GM18868 (cell line): ENCODE data around the gene SLC1A4.
"Not testable (repeated sequence)": the region's sequence is repeated elsewhere in the genome, so short reads cannot be mapped to it uniquely, and the experiment has no call there.

Experiments
- ATAC-seq: cut with Tn5 transposase; IDR thresholded peaks from one replicate; pipeline ENCODE4 v1.9.1; 2021; ENCODE audit warnings: mild to moderate bottlenecking, moderate library complexity; ENCODE audit not compliant: unreplicated experiment

SLC1A4 gene

DNA sequence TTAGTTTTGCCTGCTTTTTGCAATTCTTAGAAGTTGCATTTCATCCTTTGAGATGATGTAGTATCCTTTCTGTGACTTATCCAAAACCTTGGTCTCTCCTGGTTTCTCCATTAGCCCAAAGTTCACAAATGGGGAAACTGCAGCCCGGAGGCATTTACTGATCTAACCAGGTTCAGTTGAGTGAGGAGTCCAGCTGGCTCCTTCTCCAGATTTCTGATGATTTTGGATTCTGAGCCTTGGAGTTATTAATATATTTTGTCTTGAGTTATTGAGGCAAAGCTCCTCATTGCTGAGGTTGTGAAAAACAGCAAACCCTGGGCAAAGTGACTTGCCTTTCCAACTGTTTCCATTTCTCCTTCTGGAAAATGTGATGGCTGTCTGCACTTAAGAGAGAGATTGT lies 1.7 kb downstream of the SLC1A4 start:
- no peak for ATAC-seq

- no peak for ATAC-seq
These were observed 3.0 kb downstream of the SLC1A4 start for GRCh38 chr2:64992218-64992617.

GRCh38 chr2:64992990-64993389 lies 3.8 kb downstream of the SLC1A4 start:
- no peak for ATAC-seq

DNA sequence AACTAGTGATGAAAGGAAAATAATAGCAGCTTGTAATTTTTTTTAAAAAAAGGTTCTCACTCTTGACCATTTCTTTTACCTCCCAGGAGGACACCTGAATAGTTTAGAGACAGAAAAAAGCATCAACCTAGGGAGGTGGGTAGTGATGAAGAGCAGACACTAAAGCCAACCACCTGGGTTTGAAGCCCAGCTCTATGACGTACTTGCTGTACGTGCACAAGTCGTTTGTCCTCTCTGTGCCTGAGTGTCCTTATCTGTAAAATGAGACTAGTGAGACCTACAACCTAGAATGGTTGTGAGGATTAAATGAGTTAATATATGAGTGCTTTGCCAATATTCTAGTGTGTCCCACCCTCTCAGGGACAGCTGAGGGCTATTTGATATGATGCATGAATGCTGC lies 5.8 kb downstream of the SLC1A4 start:
- ATAC-seq, result no peak

- ATAC-seq, result no peak
These were observed 7.7 kb downstream of the SLC1A4 start for GRCh38 chr2:64996871-64997307.

DNA sequence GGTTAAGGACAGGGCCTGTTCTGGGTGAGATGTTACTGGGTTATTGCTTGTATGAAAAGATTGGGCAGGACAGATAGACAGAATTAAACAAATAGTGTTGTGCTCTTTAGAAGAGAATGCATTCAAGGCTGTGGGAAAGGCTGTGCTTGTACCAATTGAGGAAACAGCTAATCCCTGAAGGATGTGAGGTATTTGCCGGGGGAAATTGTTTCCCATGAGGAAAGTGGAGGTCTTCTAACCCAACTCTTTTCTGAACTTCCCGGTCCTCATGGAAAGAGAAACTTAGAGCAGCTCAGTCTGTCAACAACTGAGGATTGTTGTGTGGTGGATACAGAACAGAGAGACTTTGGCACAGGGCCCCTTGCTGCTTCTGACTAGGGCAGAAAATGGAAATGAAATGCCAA lies 9.5 kb downstream of the SLC1A4 start:
- no peak for ATAC-seq

GRCh38 chr2:64999754-65000153 lies 10.6 kb downstream of the SLC1A4 start:
- no peak for ATAC-seq

DNA sequence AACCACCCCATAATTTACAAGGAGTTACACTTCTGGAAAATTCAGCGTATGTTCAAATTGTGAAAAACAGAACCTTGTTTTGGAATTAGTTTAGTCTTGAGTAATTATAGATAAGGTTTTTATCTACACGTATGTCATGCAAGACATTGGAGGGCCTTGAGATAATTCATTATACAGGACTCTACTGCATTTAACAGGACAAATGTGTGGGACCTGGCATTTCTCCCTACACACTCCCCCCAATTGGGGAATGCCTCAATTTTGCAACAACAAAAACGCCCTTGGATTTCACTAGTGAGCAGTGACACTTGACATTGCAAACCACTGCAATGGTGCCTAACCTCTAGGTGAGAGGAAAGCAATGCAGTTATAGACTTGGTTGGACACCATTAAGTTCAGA lies 11.4 kb downstream of the SLC1A4 start:
- no peak for ATAC-seq

- no peak for ATAC-seq
These were observed 13.8 kb downstream of the SLC1A4 start for GRCh38 chr2:65003037-65003436.

DNA sequence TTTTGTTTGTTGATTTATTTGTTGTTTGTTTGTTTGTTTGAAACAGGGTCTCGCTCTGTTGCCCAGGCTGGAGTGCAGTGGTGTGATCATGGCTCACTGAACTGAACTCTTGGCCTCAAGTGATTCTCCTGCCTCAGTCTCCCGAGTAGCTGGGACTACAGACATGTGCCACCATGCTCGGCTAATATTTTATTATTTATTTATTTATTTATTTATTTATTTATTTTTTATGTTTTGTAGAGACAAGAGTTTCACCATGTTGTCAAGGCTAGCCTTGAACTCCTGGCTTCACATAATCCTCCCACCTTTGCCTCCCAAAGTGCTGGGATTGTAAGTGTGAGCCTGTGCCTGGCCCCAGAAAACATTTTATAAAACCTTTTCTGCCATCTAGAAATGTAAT lies 15.0 kb downstream of the SLC1A4 start:
- not testable (repeated sequence) for ATAC-seq

- no peak for ATAC-seq
These were observed 24.6 kb downstream of the SLC1A4 start for GRCh38 chr2:65013776-65014175.

DNA sequence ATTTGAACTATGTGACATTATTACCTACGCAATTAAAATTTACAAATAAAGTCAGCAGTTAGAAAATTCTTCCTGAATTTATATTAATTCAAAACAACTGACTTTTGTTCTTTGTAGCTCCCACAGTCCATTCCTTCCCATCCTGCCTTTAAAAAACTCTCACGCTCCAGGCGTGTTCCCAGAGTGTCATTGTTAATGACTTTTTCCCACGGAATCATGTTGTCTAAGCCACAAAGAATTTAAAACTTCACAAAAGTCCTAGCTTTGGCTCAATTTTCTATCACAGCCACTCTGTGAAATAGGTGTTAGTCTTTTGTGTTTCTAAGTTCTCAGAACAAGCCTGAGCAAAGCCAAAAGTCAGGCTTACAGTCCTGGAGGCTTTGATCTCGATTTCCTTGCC lies 26.5 kb downstream of the SLC1A4 start:
- no peak for ATAC-seq

- ATAC-seq, result no peak
These were observed 27.6 kb downstream of the SLC1A4 start for GRCh38 chr2:65016789-65017188.

- no peak for ATAC-seq
These were observed 28.1 kb downstream of the SLC1A4 start for GRCh38 chr2:65017335-65017734.

DNA sequence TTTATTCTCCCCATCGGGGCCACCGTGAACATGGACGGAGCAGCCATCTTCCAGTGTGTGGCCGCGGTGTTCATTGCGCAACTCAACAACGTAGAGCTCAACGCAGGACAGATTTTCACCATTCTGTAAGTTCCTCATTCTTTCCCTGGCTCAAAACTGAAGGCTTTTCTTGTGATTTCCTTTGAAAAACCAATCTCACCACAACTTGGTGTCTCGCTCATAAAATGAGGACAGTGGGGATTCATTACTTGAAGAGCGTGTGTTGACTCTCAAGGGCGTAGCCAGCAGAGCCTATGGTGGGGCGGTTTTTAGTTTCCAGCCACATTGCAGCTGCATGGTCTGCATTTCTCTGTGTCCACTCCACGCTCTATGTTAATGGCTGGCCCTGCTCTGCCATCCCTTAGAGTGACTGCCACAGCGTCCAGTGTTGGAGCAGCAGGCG lies 29.0 kb downstream of the SLC1A4 start:
- ATAC-seq, result no peak

- ATAC-seq, result no peak
These were observed 29.8 kb downstream of the SLC1A4 start for GRCh38 chr2:65019010-65019409.

DNA sequence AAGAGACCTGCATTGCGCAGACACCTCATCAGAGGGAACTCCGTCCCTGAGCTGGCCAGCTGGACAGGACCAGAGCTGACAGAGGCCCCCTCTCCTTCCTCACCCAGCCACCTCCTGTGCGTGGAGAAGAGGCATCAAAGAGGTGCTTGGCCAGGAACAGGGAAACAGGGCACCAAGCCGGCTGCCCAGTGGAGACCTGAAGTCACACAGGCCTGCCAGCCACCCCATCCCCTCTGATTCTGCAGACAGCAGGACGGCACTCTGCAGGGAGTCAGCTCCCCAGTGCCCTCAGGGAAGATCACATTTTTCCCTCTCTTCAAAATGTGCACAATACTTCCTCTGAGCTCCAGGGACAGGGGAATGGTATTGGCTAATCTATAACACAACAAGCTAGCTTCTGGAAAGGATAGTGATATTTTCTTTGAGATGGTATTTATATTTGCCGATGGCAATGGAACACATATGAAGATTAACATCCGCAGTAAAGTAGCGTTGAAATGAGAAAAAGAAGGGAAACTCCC lies 30.5 kb downstream of the SLC1A4 start:
- no peak for ATAC-seq

DNA sequence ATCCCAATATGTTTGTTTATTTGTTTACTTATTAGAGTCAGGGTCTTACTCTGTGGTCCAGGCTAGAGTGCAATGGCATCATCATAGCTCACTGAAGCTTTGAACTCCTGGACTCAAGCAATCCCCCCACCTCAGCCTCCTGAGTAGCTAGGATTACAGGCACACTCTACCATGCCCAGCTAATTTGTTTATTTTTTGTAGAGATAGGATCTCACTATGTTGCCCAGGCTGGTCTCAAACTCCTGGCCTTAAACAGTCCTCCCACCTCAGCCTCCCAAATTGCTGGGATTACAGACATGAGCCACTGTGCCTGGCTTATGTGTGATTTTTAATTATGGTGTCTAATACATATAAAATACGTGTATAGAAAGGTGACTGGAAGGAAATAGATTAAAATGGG lies 31.1 kb downstream of the SLC1A4 start:
- ATAC-seq, result not testable (repeated sequence)

GRCh38 chr2:65020943-65021528 lies 31.8 kb downstream of the SLC1A4 start:
- ATAC-seq, result no peak

GRCh38 chr2:65021709-65022108 lies 32.5 kb downstream of the SLC1A4 start:
- no peak for ATAC-seq

GRCh38 chr2:65022189-65022588 lies 33.0 kb downstream of the SLC1A4 start:
- ATAC-seq, result no peak

GRCh38 chr2:65023742-65024141 lies 34.5 kb downstream of the SLC1A4 start:
- no peak for ATAC-seq
